TTC549 (cell line): ENCODE data around the gene SIGLEC8.
"Not testable (repeated sequence)": the region's sequence is repeated elsewhere in the genome, so short reads cannot be mapped to it uniquely, and the experiment has no call there.

ENCODE experiments used
- FAIRE-seq: peaks from 2 replicates; lab custom pipeline; 2012; peaks lifted over from hg19 to GRCh38; lab: Jason Lieb, UNC

Gene SIGLEC8

DNA sequence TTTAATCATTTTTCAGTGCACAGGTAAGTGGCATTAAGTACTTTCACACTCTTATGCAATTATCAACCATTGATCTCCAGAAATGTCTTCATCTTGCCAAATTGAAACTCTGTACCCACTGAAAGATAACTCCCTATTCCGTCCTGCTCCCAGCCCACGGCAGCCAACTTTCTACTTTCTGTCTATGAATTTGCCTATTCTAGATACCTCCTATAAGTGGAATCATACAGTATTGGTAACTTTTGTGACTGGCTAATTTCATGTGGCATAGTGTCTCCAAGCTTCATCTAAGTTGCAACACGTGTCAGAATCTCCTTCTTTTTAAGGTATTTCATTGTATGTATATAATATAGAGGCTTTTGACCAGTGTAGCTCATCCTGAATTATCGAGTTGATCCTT lies 14.4 kb upstream of the SIGLEC8 start:
- no peak for FAIRE-seq

DNA sequence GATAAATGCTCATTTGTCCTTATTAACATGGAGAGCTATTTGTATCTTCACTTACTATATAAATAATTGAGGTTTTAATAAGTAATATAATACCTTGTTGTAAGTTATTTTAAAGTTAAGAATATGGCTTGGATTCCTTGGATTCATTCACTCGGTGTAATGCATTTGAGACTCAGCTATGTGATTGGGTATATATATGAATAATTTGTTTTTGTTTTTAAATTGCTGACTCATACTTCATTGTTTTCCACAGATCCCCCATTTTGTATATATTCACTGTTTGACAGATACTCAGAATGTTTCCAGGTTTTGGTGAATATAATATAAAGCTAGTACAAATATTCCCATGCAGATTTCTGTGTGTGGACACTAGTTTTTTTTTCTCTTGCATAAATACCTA lies 13.3 kb upstream of the SIGLEC8 start:
- FAIRE-seq, result no peak

DNA sequence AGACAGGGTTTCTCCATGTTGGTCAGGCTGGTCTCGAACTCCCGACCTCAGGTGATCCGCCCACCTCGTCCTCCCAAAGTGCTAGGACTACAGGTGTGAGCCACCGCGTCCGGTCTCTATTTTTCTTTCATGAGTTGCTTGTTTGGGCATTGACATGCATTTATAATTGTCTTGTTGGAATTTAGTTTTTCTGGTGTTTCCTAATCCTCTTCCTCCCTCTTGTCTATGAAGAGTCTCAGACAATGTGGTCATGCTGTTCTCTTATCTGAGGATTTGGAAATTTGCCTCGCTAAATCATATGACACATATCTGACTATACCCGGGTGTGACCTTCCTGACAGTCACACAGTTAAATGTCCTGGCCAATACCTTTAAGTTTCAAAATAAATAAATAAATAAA lies 12.7 kb upstream of the SIGLEC8 start:
- FAIRE-seq, result no peak

DNA sequence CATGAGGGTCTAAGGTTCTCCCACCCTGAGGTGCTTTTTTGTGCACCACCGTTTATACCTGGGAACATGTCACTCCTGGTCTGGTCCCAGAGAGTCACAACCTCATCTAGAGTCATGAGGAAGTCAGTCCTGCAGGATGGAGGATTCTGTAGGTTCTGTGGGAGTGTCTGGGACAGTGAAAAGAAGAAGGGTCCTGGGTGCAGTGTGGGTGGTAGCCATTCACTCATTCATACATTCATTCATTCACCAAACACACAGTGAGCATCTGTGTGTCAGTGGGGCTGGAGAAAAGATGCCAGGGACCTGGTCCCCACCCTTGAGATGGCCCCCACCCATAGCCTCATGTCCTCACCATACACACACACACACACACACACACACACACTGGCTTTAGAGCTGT lies 11.4 kb upstream of the SIGLEC8 start:
- no peak for FAIRE-seq

DNA sequence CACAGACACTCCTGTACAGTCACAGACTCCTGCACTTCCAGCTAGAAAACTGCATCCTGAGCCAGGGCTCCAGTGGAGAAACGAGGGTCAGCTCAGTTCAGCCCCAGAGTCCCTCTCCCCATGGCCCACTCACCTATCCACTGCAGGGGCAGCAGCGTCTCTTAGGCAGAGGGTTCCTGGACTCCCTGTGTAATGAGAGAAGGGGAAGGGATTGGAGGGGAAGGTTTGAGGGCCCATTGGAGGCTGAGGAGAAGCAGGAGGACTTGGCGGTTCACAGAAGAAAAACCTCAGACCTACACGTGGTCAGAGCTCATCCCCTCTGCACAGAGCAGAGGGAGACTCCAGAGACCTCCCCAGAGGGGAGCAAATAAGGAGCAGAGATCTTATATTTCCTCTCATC lies 10.9 kb upstream of the SIGLEC8 start:
- no peak for FAIRE-seq

DNA sequence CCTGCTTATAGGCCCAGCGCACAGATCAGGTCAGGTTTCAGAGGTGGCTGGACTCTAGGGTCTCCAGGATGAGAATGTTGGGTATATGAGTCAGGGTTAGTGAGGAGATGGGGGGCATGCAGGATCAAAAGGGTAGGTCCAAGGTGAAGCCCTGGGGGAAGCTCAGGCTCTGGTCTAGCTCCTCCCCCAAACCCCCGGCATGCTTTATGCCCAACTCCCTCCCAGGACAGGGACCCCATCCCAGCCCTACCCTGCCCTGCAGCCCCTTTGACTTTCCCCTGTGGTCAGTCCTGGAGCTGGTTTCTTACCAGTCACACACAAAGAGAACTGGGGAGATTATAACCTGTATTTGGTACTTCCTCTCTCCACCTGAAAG lies 10.3 kb upstream of the SIGLEC8 start:
- no peak for FAIRE-seq

DNA sequence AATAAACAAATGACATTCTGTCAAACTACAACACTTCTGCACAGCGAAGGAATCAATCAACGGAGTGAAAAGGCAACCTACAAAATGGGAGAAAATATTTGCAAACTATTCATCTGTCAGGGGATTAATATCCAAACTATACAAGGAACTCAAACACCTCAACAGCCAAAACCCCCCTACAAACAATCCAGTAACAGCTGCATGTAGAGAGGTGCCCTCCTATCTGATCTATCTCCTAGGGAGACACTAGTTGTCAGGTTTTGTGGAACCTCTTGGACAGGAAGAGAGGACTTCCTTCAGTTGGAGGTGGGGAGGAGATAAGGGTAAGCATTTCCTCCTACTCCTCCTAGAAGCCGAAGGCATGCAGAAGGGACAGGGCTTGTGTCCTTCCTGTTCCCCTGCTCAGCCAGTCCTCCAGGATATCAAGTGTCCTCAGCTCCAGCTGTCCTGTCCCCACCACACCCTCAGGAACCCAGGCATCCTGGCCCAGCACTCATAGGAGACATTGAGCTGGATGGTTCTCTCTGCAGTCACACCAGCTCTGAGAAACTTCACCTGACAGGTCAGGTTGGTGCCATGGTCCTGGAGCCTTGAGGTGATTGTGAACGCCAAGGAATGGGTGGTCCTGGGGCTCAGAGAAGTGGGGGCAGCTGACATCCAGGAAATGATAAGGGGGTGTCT lies 9.8 kb upstream of the SIGLEC8 start:
- no peak for FAIRE-seq

DNA sequence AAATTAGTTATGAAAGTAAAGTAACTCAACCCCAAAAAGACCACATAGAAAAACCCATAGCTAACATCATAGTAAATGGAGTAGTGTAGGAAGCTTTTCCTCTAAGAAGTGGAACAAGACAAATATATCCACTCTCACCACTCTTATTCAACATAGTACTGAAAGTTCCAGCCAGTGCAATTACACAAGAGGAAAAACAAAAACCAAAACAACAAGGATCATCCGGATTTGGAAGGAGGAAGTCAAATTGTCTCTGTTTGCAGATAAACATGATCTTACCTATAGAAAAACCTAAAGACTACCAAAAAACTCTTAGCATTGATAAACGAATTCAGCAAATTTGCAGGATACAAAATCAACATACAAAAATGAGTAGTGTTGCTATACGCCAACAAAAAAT lies 8.5 kb upstream of the SIGLEC8 start:
- FAIRE-seq, result no peak

DNA sequence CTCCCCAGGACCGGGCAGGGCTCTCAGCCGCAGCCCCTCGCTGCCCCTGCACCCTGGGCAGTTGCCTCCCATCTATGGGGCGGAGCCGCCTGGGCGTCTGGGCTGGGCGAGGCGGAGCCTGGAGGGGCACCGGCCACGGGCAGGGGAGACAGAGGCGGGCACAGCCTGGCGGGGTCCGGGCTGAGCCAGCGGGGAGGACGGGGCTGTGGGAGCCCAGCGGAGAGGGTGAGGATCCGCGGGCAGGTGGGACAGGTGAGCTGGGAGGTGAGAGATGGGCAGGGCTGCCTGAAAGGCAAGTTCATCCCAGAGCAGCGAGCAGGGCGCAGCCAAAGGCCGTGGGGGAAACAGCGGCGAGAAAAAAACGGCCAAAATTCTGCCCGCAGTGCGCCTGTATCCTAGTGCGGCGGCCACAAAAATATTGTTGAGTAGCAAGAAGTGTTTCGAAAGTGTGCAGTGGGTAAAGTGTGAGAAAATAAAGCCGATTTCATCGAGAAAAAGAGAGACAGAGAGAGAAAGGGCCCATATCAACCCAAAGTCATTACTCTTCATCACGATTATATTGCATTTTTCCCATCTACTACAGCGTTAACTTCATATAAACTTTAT lies 5.8 kb upstream of the SIGLEC8 start:
- not testable (repeated sequence) for FAIRE-seq

DNA sequence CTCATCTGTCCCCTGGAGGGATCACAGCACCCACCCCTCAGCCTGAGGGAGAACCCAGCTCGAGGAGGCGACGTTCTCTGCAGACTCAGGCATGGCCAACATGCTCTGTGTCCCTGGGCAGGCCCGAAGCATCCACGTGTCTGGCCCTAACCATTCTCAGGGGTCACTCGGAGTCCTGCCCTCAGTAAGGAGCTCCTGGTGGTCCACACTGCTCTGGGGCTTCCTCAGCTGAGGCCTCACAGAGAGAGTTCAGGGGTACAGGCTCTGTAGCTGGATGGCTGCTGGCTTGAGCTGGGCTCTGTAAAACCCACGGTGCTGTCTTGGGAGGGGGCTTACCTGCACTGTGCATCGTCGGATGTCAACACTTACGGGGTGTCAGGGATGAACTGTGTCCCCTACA lies 4.4 kb upstream of the SIGLEC8 start:
- no peak for FAIRE-seq

DNA sequence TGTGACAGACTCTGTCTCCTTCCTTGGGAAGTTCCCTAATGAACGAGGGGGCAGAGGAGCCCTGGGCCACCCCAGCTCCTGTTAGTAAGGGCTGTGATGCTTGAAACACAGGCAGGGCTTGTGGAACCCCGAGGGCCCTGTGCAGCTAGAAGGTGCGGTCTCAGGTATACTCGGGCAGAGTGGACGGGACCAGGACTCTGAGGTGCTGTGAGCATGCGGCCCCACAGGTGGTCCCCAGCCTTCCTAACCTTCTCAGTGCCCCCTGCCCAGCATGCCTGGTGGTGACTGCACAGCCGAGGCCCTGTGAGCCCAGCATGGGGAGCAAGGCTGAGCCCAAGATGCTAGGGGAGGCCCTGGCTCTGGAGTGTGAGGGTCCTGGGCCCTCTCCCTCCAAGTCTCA lies 4.0 kb upstream of the SIGLEC8 start:
- FAIRE-seq, result no peak

DNA sequence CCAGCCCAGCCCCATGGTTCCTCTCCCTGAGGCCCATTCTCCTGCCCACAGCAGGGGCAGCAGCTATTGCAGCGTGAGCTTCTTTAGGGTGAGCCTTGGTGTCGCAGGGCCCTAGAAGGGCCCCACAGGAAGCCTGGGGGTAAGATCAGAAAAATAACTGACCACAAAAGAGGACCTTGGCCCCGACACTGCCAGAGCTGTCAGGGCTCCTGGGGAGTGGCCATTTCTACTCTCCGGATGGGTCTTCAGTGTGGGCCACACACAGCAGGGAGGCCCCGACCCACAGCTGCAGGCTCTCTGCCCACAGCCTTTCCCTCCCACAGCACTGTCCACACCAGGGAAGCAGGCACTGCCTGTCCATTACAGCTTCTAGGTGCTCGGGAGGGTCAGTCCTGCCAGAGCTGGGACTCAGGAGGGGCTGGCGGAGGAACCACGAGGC lies 3.5 kb upstream of the SIGLEC8 start:
- FAIRE-seq, result no peak

DNA sequence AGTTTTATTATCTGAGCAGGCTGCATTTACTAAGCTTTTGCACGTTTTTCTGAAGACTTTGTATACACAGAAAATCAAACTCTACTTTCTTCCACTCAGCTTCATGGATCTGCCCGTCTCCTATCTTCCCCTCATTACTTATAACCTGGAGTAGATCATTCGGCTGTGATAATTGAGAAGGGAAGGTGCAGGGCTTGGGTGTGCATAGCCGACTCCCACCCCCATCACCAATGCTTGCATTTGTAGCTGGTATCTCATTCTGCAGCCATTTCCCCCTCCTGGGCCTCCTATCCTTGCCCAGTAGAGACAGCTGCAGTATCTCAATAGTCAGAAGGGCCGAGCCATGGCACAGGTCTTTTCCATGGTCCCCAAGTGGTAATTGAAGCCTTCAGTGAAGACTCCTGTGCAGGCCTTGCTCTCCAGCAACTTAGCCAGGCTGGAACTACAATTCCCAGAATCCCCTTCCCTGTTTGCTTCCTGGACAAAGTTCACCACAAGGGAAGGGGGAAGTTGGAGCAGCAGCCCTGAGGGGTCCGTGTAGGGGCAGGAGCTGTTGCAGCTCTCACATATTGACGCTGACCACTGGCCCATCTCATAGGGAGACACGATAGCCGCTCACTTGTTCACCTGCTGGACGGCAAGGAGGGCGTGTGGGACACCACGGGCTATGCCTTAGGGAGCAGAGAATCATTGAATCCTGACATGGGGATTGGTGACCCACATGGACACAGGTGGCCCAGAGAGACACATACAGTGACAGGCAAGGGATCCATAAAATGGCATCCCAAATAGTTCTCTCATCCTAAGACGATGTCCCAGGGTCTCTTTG lies 2.1 kb upstream of the SIGLEC8 start:
- no peak for FAIRE-seq

DNA sequence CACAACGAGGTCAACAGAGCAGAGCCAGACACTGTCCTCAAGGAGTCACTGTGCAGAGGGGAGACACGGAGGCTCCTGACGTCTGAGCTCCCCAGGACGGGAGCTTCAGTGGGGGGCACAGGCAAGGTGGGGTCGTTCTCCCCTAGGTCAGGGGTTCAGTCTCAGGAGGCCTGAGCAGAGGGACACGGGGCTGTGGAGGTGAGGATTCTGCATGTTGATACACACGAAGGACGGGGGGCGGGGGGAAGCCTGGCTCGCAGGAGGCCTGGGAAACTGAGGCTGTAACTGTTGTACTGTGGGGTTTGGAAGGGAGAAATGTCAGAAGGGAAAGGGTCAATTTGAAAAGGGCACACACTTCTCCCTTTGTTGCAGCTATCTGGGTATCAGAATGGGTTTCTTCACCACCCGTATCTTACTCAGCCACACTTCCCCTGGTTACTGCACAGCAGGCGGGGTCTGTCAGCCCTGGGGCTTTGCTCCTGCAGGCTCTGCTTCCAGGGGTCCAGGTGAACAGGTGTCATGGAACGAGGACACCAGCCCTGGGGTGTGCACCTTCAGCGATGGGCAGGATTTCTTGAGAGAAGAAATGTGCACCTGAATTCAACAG lies 748 bp upstream of the SIGLEC8 start:
- no peak for FAIRE-seq

DNA sequence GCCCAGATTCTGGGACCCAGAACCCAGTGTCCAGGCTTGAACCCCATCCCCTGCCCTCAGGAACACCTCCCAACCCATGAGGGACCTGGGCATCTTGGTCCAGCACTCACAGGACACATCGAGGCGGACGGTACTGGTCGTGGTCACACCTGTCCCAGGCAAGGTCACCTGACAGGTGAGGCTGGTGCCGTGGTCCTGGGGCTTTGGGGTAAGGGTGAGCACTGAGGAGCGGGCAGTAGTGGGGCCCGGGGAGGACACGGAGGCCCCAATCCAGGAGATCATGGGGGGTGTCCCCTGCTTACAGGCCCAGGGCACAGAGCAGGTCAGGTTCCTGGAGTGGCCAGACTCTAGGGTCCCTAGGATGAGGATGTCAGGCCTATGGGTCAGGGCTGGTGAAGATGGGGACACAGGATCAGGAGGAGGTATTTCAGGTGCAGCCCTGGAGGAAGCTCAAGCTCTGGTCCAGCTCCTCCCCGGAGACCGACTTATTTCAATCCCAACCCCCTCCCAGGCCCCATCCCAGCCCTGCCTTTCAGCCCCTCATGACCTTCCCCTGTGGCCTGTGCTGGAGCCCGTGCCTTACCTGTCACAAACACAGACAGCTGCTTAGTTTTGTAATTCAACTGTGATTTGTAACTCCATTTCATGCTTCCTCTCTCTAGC lies 772 bp downstream of the SIGLEC8 start:
- no peak for FAIRE-seq

DNA sequence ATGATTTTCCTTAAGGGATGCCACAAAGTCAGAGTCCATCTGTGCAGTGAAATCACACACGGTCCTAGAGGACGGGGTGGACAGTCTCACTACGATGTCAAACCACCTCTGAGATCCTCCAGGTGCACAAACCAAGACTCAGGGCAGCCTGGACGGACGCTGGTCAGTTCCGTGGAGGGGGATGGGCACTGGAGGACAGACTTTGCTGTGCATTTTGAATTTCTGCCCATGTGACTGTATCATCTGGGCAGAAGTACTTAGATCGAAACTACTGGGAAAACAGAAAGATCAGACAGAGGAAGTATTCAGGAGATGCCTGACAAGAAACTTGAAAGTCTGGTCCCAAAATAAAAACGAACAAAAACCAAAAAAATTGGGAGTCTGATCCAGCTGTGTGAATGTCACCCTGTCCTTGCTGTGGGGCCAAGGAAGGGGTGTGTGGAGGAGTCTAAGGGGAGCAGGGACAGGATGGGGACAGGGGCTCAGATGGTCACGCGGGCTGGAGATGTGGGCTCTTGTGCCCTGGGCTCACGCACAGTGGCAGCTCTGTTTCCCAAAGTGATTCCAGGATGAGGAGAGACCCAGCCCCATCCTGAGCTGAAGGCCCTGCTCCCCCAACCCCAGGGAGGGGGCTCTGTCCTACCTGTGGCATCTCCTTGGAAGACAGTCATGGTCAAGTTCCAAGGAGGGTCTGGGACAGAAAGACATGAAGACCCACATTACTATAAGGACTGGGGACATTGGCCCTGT lies 1.5 kb downstream of the SIGLEC8 start:
- no peak for FAIRE-seq

DNA sequence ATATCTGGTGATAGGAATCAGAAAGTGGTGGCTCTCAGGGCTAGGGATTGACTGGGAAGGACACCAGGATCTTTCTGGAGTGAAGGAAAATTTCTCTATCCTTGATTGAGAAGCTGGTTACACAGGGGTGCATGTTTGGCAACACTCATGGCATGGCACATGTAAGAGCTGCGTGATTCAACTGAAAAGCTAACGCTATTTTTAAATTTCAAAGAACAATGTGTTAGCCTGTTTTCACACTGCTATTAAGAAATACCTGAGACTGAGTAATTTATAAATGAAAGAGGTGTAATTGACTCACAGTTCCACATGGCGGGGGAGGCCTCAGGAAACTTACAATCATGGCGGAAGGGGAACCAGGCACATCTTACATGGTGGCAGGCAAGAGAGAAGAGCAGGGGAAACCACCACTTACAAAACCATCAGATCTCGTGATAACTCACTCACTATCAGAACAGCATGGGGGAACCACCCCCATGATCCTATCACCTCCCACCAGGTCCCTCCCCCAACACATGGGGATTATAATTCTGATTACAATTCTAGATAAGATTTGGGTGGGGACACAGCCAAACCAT lies 7.4 kb downstream of the SIGLEC8 start:
- no peak for FAIRE-seq

DNA sequence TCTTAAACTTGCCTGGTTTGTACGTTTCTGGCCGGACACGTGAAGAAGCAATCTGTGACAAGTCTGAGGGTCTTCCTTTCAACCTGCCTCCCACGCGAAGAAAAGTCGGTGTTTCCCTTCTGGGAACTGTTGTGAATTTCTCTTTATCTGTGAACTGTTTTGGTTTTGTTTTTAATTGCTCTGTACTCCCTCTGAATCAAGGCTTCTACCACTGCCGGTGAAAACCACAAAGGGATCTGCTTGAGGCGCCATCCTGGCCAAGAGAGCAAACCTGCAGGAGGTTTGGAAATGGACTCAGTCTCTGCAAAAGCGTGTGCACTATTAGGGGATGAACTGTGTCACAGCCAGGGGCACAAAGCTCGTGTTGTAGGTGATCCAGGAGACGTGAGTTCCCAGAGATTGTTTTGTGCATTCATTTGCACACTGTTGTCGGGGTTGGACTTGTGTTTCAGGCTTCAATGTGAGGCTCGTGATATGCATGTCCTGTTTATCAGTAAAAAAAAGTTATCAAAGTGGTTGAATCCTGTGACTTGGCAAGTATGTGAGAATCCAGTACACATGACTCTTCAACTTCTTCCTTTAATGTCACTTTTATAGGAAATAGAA lies 9.7 kb downstream of the SIGLEC8 start:
- no peak for FAIRE-seq

DNA sequence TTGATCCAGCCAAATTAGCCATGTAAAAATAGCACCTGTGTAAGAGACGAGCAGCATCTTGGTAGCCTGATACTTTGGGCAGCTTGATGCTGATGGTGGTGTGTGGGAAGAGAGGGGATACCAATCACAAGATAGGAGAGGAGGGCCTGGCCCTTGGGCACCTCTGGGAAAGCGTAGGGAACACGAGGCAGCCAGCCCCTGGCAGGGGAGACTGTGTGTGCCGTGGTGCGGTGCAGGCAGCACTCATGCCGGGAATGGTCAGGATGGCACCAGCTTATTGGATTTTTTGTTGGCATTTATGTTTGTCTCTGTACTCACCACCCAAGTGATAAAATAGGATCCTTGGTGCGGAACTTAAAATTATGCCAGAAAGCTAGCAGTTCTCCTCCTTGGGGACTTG lies 10.2 kb downstream of the SIGLEC8 start:
- FAIRE-seq, result no peak

DNA sequence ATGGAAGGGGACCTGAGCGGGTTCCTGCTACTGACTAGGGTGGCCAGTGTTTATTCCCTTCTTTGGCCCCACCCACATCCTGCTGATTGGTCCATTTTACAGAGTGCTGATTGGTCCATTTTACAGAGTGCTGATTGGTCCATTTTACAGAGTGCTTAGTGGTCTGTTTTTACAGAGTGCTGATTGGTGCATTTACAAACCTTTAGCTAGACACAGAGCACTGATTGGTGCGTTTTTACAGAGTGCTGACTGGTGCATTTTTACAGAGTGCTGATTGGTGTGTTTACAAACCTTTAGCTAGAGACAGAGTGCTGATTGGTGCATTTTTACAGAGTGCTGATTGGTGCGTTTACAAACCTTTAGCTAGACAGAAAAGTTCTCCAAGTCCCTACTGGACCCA lies 10.7 kb downstream of the SIGLEC8 start:
- FAIRE-seq, result not testable (repeated sequence)
